ENCODE measurements around the gene COL28A1. TPM values are rescaled to one million over a fixed set of nuclear protein-coding genes. Genes with fewer than 3 reads are reported as not detected.
"Not testable (repeated sequence)": the region's sequence is repeated elsewhere in the genome, so short reads cannot be mapped to it uniquely, and the experiment has no call there.

COL28A1 gene
- total RNA-seq, 1 experiment from 2014 or later = 2.2 TPM

DNA sequence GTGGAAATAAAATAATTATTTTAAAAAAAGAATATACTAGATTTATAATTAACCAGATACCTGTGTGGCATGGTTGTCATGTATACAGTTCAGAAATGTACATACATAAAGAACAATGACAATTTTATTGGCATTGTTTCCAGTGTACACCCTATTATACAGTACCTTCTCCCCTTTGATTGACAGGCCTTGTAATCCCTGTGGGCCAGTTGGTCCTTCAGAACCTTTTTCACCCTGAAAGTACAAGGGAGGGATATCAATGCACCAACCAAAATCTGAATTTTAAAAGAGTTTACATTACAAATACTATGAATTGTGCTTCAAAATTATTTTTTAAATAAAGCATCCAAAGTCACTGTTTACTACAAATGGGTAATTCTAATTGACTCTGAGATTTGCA lies 61.2 kb downstream of the COL28A1 start:
- Histone ChIP-seq H3K27ac (no peak overlapping the region), H3K27me3 (ENCODE audit: insufficient read depth, low read depth) (no peaks in the 10 kb centered on the region), H3K36me3 (ENCODE audit: low read depth) (no peaks in the 10 kb centered on the region), H3F3A (ENCODE audit: insufficient read depth, low read depth) (0 out of 2 replicates have a peak, but pooled peaks cover 3% of the 10 kb centered on the region), H3K79me2 (ENCODE audit: low read depth) (no peaks in the 10 kb centered on the region), H2AFZ (no peak overlapping the region), H3K4me2 (no peak overlapping the region), H3K9me3 (ENCODE audit: insufficient read depth, low read depth) (no peaks in the 10 kb centered on the region), H3K9me2 (ENCODE audit: insufficient read depth) (no peaks in the 10 kb centered on the region; the same call in 1 of the 2 replicates), H3K4me1 (replicated peaks; ENCODE audit: insufficient read depth) (no peaks in the 10 kb centered on the region), H4K20me1 (ENCODE audit: insufficient read depth) (no peaks in the 10 kb centered on the region), H3K4me3 (no peak overlapping the region)
- ChIA-PET CTCF (no interaction called here), POLR2A (ENCODE audit: unreplicated experiment) (no interaction called here)
- intact Hi-C loops (cut with micrococcal nuclease; ENCODE audit: unreplicated experiment) = no loop called here
- no peak for DNase-seq
- no TSS peak for BruUV-seq (replicated peaks)
- TF ChIP-seq EZH2 (IDR thresholded peaks at IDR 0.05; ENCODE audit: low read depth) (no peak), CTCF (conservative IDR thresholded peaks at IDR 0.05) (no peak)

DNA sequence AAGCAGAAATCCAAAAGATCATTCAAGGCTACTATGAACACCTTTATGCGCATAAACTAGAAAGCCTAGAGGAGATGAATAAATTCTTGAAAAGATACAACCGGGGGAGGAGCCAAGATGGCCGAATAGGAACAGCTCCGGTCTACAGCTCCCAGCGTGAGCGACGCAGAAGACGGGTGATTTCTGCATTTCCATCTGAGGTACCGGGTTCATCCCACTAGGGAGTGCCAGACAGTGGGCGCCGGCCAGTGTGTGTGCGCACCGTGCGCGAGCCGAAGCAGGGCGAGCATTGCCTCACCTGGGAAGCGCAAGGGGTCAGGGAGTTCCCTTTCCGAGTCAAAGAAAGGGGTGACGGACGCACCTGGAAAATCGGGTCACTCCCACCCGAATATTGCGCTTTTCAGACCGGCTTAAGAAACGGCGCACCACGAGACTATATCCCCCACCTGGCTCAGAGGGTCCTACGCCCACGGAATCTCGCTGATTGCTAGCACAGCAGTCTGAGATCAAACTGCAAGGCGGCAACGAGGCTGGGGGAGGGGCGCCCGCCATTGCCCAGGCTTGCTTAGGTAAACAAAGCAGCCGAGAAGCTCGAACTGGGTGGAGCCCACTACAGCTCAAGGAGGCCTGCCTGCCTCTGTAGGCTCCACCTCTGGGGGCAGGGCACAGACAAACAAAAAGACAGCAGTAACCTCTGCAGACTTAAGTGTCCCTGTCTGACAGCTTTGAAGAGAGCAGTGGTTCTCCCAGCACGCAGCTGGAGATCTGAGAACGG lies 70.5 kb downstream of the COL28A1 start:
- not testable (repeated sequence) for BruUV-seq (replicated peaks)

DNA sequence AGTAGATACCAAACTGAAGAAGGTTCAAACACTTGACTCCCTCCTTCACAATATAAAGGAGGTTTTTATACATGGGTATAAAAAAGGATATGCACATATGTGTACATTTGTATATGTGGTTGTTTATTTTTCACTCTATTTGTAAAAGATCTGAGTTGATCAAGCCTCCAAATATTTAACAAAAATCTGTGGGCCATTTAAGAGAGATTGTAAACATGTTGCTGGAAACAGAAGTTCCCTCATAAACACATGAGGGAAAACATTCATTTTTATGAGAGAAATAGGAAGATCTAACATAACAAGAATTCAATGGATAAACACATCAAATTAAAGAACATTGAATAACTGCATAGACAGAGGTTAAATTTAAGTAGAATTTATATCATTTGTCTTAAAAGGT lies 81.7 kb downstream of the COL28A1 start:
- no peak for DNase-seq
- Histone ChIP-seq H2AFZ (no peak overlapping the region), H4K20me1 (ENCODE audit: insufficient read depth) (no peaks in the 10 kb centered on the region), H3K4me1 (replicated peaks; ENCODE audit: insufficient read depth) (no peaks in the 10 kb centered on the region), H3K27ac (no peak overlapping the region), H3K79me2 (ENCODE audit: low read depth) (no peaks in the 10 kb centered on the region), H3K4me3 (no peak overlapping the region), H3K9me3 (ENCODE audit: insufficient read depth, low read depth) (peaks cover 7% of the 10 kb centered on the region; the same call in 1 of the 2 replicates), H3K27me3 (ENCODE audit: insufficient read depth, low read depth) (no peaks in the 10 kb centered on the region), H3F3A (ENCODE audit: insufficient read depth, low read depth) (no peaks in the 10 kb centered on the region), H3K4me2 (no peak overlapping the region), H3K36me3 (ENCODE audit: low read depth) (no peaks in the 10 kb centered on the region), H3K9me2 (ENCODE audit: insufficient read depth) (no peaks in the 10 kb centered on the region)
- no TSS peak for BruUV-seq (replicated peaks)
- ChIA-PET POLR2A (ENCODE audit: unreplicated experiment) (no interaction called here), CTCF (no interaction called here)
- no peak for TF ChIP-seq CTCF (conservative IDR thresholded peaks at IDR 0.05)
- no peak for TF ChIP-seq EZH2 (IDR thresholded peaks at IDR 0.05; ENCODE audit: low read depth)
- intact Hi-C loops (cut with micrococcal nuclease; ENCODE audit: unreplicated experiment) = no loop called here

More for the DNA sequence above, 70.5 kb downstream of the COL28A1 start:
- H2AFZ ChIP-seq; H3K4me3 ChIP-seq; H3K79me2 ChIP-seq (ENCODE audit: low read depth); DNase-seq; H3K9me2 ChIP-seq (ENCODE audit: insufficient read depth); H3K27ac ChIP-seq; H3F3A ChIP-seq (ENCODE audit: insufficient read depth, low read depth); H3K4me2 ChIP-seq; POLR2A ChIA-PET (ENCODE audit: unreplicated experiment); CTCF ChIA-PET; intact Hi-C loops (cut with micrococcal nuclease; ENCODE audit: unreplicated experiment); H3K9me3 ChIP-seq (ENCODE audit: insufficient read depth, low read depth); H3K36me3 ChIP-seq (ENCODE audit: low read depth); H4K20me1 ChIP-seq (ENCODE audit: insufficient read depth); H3K4me1 ChIP-seq (replicated peaks; ENCODE audit: insufficient read depth); H3K27me3 ChIP-seq (ENCODE audit: insufficient read depth, low read depth): not testable (repeated sequence)

DNA sequence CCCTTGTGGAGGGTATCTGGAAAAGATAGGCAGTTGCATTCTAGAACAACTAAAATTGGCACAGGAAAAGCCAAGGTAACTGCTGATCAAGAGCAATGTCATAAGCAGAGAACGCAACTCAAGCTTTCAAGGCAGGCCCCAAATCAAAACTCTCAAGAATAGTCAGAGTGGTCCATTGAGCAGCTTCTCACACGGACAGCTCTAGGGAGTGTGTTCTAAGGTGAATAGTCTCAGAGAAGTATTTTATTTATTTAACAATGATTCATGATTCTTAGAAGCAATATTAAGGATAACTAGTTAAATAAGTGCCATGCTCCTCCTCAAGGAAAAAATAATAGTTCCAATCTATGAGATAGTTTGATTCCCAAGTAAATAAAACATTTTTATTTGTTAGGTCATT lies 83.0 kb downstream of the COL28A1 start:
- intact Hi-C loops (cut with micrococcal nuclease; ENCODE audit: unreplicated experiment) = no loop called here
- no TSS peak for BruUV-seq (replicated peaks)
- H3K4me1 ChIP-seq (replicated peaks; ENCODE audit: insufficient read depth) = no peaks in the 10 kb centered on the region
- no peak overlapping the region for H2AFZ ChIP-seq
- H3K27ac ChIP-seq = no peak overlapping the region
- H3K79me2 ChIP-seq (ENCODE audit: low read depth) = no peaks in the 10 kb centered on the region
- TF ChIP-seq EZH2 (IDR thresholded peaks at IDR 0.05; ENCODE audit: low read depth) = no peak
- TF ChIP-seq CTCF (conservative IDR thresholded peaks at IDR 0.05) = no peak
- H3K4me2 ChIP-seq = no peak overlapping the region
- DNase-seq = no peak
- no peak overlapping the region for H3K4me3 ChIP-seq
- no peaks in the 10 kb centered on the region for H3F3A ChIP-seq (ENCODE audit: insufficient read depth, low read depth)
- H4K20me1 ChIP-seq (ENCODE audit: insufficient read depth) = no peaks in the 10 kb centered on the region
- no peaks in the 10 kb centered on the region for H3K9me2 ChIP-seq (ENCODE audit: insufficient read depth)
- ChIA-PET POLR2A (ENCODE audit: unreplicated experiment) (no interaction called here), CTCF (no interaction called here)
- no peaks in the 10 kb centered on the region for H3K36me3 ChIP-seq (ENCODE audit: low read depth)
- peaks cover 16% of the 10 kb centered on the region for H3K9me3 ChIP-seq (ENCODE audit: insufficient read depth, low read depth)
- H3K27me3 ChIP-seq (ENCODE audit: insufficient read depth, low read depth) = no peaks in the 10 kb centered on the region
